Activated T-helper 2 cell treated with anti-CD3 and anti-CD28 coated beads, Interferon-gamma antibody, Interleukin-2, Interleukin-4, amounts not matched to agents 10 μg/mL and 5 μg/mL and 100 μg/mL, durations not matched to agents 14 hours and 24 hours and 36 hours (primary cell): ENCODE results near the gene APBA1. TPM values are rescaled to one million over a fixed set of nuclear protein-coding genes. Genes with fewer than 3 reads are reported as not detected.

Source experiments
- DNase-seq: peaks from one replicate; pipeline ENCODE4 v3.0.0; 2021; ENCODE audit warnings: low spot score
- H3K27ac Mint-ChIP-seq: one replicate; pipeline ENCODE4 v1.8.0; 2021; ENCODE audit warnings: mixed read lengths
- H3K27me3 Mint-ChIP-seq: one replicate; pipeline ENCODE4 v1.8.0; 2021; ENCODE audit warnings: low read depth, mixed read lengths
- H3K36me3 Mint-ChIP-seq: one replicate; pipeline ENCODE4 v1.8.0; 2021; ENCODE audit warnings: low read depth, mixed read lengths
- H3K4me1 Mint-ChIP-seq: one replicate; pipeline ENCODE4 v1.8.0; 2021; ENCODE audit warnings: low read depth, mixed read lengths
- H3K4me3 Mint-ChIP-seq: one replicate; pipeline ENCODE4 v1.8.0; 2021; ENCODE audit warnings: low read depth, mild to moderate bottlenecking, moderate library complexity, mixed read lengths
- H3K9me3 Mint-ChIP-seq: one replicate; pipeline ENCODE4 v1.8.0; 2021; ENCODE audit warnings: mixed read lengths
- intact Hi-C: fragments of 100-400 bp; cut with micrococcal nuclease; formaldehyde crosslinking; loops from one replicate; pipeline ENCODE4 v1.15.1; 2023
- total RNA-seq: library from RNA; stranded (reverse); gene quantifications from 2 replicates; pipeline ENCODE4 v1.2.3, GENCODE V29; 2022

APBA1 gene
- total RNA-seq, 1 donor from 2014 or later, result 0.98 TPM

GRCh38 chr9:69379270-69379982, 292.7 kb downstream of the APBA1 start:
- Mint-ChIP-seq H3K4me1 (no peaks in the 10 kb centered on the region), H3K27me3 (peaks cover 3% of the 10 kb centered on the region), H3K4me3 (no peak overlapping the region), H3K27ac (no peak overlapping the region), H3K36me3 (no peaks in the 10 kb centered on the region), H3K9me3 (no peaks in the 10 kb centered on the region)
- intact Hi-C loops, result no loop called here
- DNase-seq, result no peak

GRCh38 chr9:69377981-69378380, 294.2 kb downstream of the APBA1 start:
- intact Hi-C loops, result no loop called here
- no peaks in the 10 kb centered on the region for H3K4me1 Mint-ChIP-seq
- no peak overlapping the region for H3K27ac Mint-ChIP-seq

More at GRCh38 chr9:69377981-69378380, 294.2 kb downstream of the APBA1 start:
- Mint-ChIP-seq H3K27me3 (peaks cover 3% of the 10 kb centered on the region), H3K36me3 (no peaks in the 10 kb centered on the region), H3K9me3 (no peaks in the 10 kb centered on the region), H3K4me3 (no peak overlapping the region)
- DNase-seq, result no peak

Other genes starting within 250 kb of the APBA1 start
- gene PTAR1, start 87.6 kb upstream of the APBA1 start, total RNA-seq, result 51.1 and 57.2 TPM in 2 replicates
- gene CFAP95, start 148.4 kb upstream of the APBA1 start, total RNA-seq, result 0.46 and 0.78 TPM in 2 replicates